SJSA1 (cell line): ENCODE measurements around the gene FGGY. TPM values are rescaled to one million over a fixed set of nuclear protein-coding genes. Genes with fewer than 3 reads are reported as not detected.
"Not testable (repeated sequence)": the region's sequence is repeated elsewhere in the genome, so short reads cannot be mapped to it uniquely, and the experiment has no call there.

Experiments
- DNase-seq, 2 experiments: peaks; one replicate each; pipeline ENCODE4 v3.0.0-alpha.2; 2015 to 2020; ENCODE audit warnings: low spot score in 2 of 2, low read depth in 1 of 2
- H3K27ac ChIP-seq: fragments of 250-450 bp; sonication (Bioruptor Pico); 2 replicates; pipeline ENCODE4 v1.5.1; 2020; ENCODE audit warnings: mild to moderate bottlenecking, moderate library complexity
- H3K27me3 ChIP-seq: fragments of 250-450 bp; sonication (Bioruptor Pico); replicated peaks from 2 replicates; pipeline ENCODE4 v1.5.1; 2020; ENCODE audit warnings: mild to moderate bottlenecking, moderate library complexity
- H3K36me3 ChIP-seq: fragments of 250-450 bp; sonication (Bioruptor Pico); 2 replicates; pipeline ENCODE4 v1.5.1; 2020; ENCODE audit warnings: mild to moderate bottlenecking
- H3K4me1 ChIP-seq: fragments of 250-450 bp; sonication (Bioruptor Pico); replicated peaks from 2 replicates; pipeline ENCODE4 v1.6.1; 2021; ENCODE audit warnings: mild to moderate bottlenecking
- H3K4me3 ChIP-seq: fragments of 250-450 bp; sonication (Bioruptor Pico); 2 replicates; pipeline ENCODE4 v1.5.1; 2020; ENCODE audit warnings: mild to moderate bottlenecking
- H3K9me3 ChIP-seq: fragments of 250-450 bp; sonication (Bioruptor Pico); replicated peaks from 2 replicates; pipeline ENCODE4 v1.5.1; 2020; ENCODE audit warnings: mild to moderate bottlenecking
- total RNA-seq: library from RNA; depleted of rRNA; stranded (reverse); fragments of >200 nt; shearing (Covaris generic); gene quantifications from 2 replicates; pipeline ENCODE4 v1.2.3, GENCODE V29; 2014

FGGY gene
- total RNA-seq, 1 experiment from 2014 or later, result 9.0 TPM

DNA sequence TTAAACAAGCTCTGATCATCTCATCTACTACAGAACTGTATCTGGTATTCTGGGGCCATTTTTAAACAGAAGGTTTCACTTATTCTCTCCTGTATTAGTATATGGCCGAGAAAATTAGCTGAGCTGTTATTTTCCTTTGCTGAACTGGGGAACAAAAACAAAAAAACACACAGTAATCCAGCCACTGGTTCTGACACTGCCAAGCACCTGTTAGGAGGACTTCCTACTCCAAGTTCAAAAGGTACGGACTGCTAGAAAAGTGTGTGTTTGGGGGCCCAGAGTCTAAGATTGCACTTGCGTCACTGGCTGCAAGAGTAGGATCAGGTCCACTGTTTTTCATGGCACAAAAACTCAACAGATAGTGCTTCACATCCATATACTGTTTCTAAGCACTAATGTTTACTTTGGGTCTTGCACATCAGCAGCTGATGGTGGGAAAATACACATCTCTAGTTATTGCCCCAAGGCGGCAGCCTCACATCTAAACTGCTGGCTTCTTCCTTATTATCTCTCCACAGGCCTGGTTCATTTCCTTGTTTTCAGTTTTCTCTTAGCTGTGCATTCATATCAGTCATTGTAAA is 226.1 kb downstream of the FGGY start:
- Histone ChIP-seq H3K4me3 (no peak overlapping the region), H3K9me3 (no peaks in the 10 kb centered on the region), H3K27ac (no peak overlapping the region), H3K36me3 (no peaks in the 10 kb centered on the region), H3K4me1 (peaks cover 23% of the 10 kb centered on the region), H3K27me3 (no peaks in the 10 kb centered on the region)
- DNase-seq, result no peak

- H3K27me3 ChIP-seq, result no peaks in the 10 kb centered on the region
- no peaks in the 10 kb centered on the region for H3K36me3 ChIP-seq
- no peak overlapping the region for H3K27ac ChIP-seq
- no peaks in the 10 kb centered on the region for H3K9me3 ChIP-seq
- DNase-seq, result no peak
- H3K4me1 ChIP-seq, result peaks cover 23% of the 10 kb centered on the region
- no peak overlapping the region for H3K4me3 ChIP-seq
Measured at GRCh38 chr1:59523745-59524450, 227.0 kb downstream of the FGGY start.

DNA sequence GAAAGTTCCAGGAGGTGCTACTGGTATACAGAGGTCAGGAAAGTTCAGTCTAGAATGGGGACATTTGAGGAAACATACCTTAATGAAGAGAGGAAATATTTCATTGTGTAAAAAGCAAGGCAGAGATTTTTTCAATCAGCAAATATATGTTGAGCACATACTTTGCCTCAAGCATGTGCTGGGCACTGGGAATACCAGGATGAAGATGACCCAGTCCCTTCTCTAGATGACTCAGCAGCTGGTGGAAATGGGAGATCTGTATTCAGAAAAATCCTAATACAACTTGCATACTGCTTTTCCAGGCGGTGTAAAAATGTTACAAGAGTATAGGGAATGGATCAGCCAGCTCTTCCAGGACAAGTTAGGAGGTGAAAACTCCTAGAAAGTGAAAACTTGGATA is 229.3 kb downstream of the FGGY start:
- Histone ChIP-seq H3K4me3 (no peak overlapping the region), H3K27me3 (no peaks in the 10 kb centered on the region), H3K27ac (no peak overlapping the region), H3K4me1 (peaks cover 10% of the 10 kb centered on the region), H3K36me3 (no peaks in the 10 kb centered on the region), H3K9me3 (no peaks in the 10 kb centered on the region)
- DNase-seq, result no peak

DNA sequence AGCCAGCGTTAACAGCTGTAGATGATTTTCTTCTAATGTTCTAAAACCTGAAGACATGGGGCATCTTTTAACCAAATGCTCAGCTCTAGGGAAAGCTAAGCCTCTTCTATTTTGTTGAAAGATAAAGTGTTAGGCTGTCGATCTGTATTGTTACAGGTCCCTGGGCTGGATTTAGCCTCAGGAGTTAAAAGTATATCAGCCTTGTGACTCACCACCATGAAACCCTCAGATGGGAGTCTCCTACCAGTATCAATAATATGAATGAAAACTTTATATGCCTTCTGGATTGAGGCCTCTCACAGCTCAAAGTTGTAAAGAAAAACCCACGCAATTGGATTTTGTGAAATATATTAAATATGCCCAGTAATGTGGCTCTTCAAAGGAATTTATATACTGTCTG is 231.6 kb downstream of the FGGY start:
- no peaks in the 10 kb centered on the region for H3K36me3 ChIP-seq
- H3K9me3 ChIP-seq, result no peaks in the 10 kb centered on the region
- DNase-seq, result no peak
- H3K4me1 ChIP-seq, result no peaks in the 10 kb centered on the region
- no peak overlapping the region for H3K27ac ChIP-seq
- H3K27me3 ChIP-seq, result no peaks in the 10 kb centered on the region
- H3K4me3 ChIP-seq, result no peak overlapping the region

DNA sequence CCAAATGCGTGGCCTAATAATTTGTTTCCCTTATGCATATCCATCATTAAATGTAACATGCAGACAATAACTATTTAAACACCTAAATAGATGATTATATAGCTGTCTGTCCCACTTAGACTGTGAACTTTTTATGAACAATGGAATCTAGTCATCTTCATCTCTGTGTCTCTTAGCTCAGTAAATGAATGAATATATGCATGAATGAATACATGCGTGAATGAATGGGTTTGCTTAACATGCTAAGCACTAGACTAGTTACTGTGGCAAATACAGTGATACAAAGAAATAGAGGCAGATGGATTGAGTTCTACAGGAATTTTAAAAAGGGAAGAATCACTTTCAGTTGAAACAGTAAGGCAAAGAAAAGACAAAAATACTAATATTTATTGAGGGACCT is 232.0 kb downstream of the FGGY start:
- DNase-seq, result no peak
- no peaks in the 10 kb centered on the region for H3K4me1 ChIP-seq
- H3K27ac ChIP-seq, result no peak overlapping the region

GRCh38 chr1:59530119-59530518 is 233.2 kb downstream of the FGGY start:
- no peaks in the 10 kb centered on the region for H3K9me3 ChIP-seq

More for the DNA sequence above, 232.0 kb downstream of the FGGY start:
- Histone ChIP-seq H3K4me3 (no peak overlapping the region), H3K9me3 (no peaks in the 10 kb centered on the region), H3K27me3 (no peaks in the 10 kb centered on the region), H3K36me3 (no peaks in the 10 kb centered on the region)

GRCh38 chr1:59532102-59532501 is 235.2 kb downstream of the FGGY start:
- no peak for DNase-seq
- no peaks in the 10 kb centered on the region for H3K4me1 ChIP-seq

More at GRCh38 chr1:59530119-59530518, 233.2 kb downstream of the FGGY start:
- H3K4me3 ChIP-seq, result no peak overlapping the region
- no peaks in the 10 kb centered on the region for H3K36me3 ChIP-seq
- no peak for DNase-seq
- H3K27me3 ChIP-seq, result no peaks in the 10 kb centered on the region
- no peak overlapping the region for H3K27ac ChIP-seq
- no peaks in the 10 kb centered on the region for H3K4me1 ChIP-seq

GRCh38 chr1:59538476-59538875 is 241.6 kb downstream of the FGGY start:
- not testable (repeated sequence) for H3K4me1 ChIP-seq, H3K36me3 ChIP-seq, H3K9me3 ChIP-seq, H3K4me3 ChIP-seq, H3K27ac ChIP-seq, DNase-seq, H3K27me3 ChIP-seq

More at GRCh38 chr1:59532102-59532501, 235.2 kb downstream of the FGGY start:
- Histone ChIP-seq H3K4me3 (no peak overlapping the region), H3K27me3 (no peaks in the 10 kb centered on the region), H3K27ac (no peak overlapping the region), H3K9me3 (no peaks in the 10 kb centered on the region), H3K36me3 (no peaks in the 10 kb centered on the region)

GRCh38 chr1:59539961-59540681 is 243.2 kb downstream of the FGGY start:
- DNase-seq, result no peak
- no peaks in the 10 kb centered on the region for H3K4me1 ChIP-seq
- no peak overlapping the region for H3K4me3 ChIP-seq
- no peaks in the 10 kb centered on the region for H3K27me3 ChIP-seq
- no peaks in the 10 kb centered on the region for H3K9me3 ChIP-seq
- H3K36me3 ChIP-seq, result no peaks in the 10 kb centered on the region
- no peak overlapping the region for H3K27ac ChIP-seq

GRCh38 chr1:59541161-59541560 is 244.3 kb downstream of the FGGY start:
- H3K4me3 ChIP-seq, result no peak overlapping the region
- H3K36me3 ChIP-seq, result no peaks in the 10 kb centered on the region
- H3K27me3 ChIP-seq, result no peaks in the 10 kb centered on the region
- no peaks in the 10 kb centered on the region for H3K4me1 ChIP-seq
- no peak overlapping the region for H3K27ac ChIP-seq
- no peak for DNase-seq
- no peaks in the 10 kb centered on the region for H3K9me3 ChIP-seq

GRCh38 chr1:59541891-59542290 is 245.0 kb downstream of the FGGY start:
- Histone ChIP-seq H3K27ac (no peak overlapping the region), H3K36me3 (no peaks in the 10 kb centered on the region), H3K9me3 (no peaks in the 10 kb centered on the region), H3K27me3 (no peaks in the 10 kb centered on the region), H3K4me3 (no peak overlapping the region), H3K4me1 (no peaks in the 10 kb centered on the region)
- no peak for DNase-seq

- H3K9me3 ChIP-seq, result no peaks in the 10 kb centered on the region
- no peak overlapping the region for H3K4me3 ChIP-seq
- H3K27ac ChIP-seq, result no peak overlapping the region
- H3K27me3 ChIP-seq, result no peaks in the 10 kb centered on the region
- DNase-seq, result no peak
- no peaks in the 10 kb centered on the region for H3K4me1 ChIP-seq
- no peaks in the 10 kb centered on the region for H3K36me3 ChIP-seq
Measured at GRCh38 chr1:59543211-59543668, 246.3 kb downstream of the FGGY start.

DNA sequence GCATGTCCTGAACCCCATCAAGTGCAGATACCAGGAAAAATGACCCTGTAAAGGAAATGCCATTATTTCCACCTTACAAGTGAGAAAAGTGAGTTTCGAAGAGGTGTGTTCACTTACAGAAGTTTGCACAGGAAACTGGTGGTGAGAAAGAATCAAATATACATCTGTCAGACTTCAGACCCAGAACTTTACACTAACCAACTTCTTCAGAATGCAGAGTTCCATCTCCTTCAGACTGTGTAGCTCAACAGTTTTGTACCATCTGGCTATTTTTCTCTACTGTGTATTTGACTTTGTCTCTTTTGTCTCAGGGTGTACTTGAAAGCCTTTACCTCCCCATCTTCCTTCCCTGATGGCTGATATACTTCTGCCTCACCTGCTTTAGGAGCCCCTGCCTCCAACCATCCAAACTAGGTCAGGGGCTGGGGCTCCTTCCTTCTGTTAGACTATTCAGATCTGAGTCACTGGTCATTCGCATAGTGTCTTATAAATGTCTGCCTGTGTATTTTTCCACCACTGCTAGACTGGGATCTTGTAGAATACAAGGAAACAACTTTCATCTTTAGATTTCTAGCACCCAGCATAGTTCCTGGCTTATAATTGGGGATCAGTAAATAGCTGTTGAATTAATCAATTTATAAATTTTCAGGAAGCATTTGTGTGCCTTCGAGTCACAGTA is 247.9 kb downstream of the FGGY start:
- no peaks in the 10 kb centered on the region for H3K9me3 ChIP-seq
- H3K4me1 ChIP-seq, result no peaks in the 10 kb centered on the region
- H3K4me3 ChIP-seq, result no peak overlapping the region
- no peak overlapping the region for H3K27ac ChIP-seq
- no peak for DNase-seq
- H3K27me3 ChIP-seq, result no peaks in the 10 kb centered on the region
- H3K36me3 ChIP-seq, result no peaks in the 10 kb centered on the region

DNA sequence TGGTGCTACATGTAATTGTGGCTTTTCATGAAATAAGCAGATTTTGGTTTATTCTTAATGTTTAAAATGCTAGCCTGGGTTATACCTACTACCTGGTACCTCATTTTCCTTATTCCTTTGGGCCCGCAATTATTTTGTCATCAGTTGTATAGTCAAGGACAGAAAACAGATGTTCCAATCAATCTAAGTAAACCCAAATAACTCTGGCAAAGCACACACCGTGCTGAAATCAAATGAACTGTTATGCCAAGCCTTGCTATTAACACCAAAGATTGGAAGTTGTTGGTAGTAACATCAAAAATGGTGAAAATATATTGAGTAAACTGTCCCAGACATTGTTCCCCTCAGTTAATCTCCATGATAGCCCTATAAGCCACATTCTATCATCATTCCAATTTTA is 248.9 kb downstream of the FGGY start:
- Histone ChIP-seq H3K36me3 (no peaks in the 10 kb centered on the region), H3K4me3 (no peak overlapping the region), H3K9me3 (no peaks in the 10 kb centered on the region), H3K4me1 (no peaks in the 10 kb centered on the region), H3K27ac (no peak overlapping the region), H3K27me3 (no peaks in the 10 kb centered on the region)
- DNase-seq, result no peak
